CD4-positive, alpha-beta T cell treated with Interleukin-1 beta for 1 hour (primary cell): ENCODE results near the gene PIK3AP1.
A peak's percentile ranks its signal among the peaks of the same experiment; 100 is the strongest.

Source experiments
- DNase-seq, 2 donors: peaks; one replicate each; pipeline ENCODE4 v3.0.0-alpha.2; 2020 to 2022

Gene PIK3AP1

DNA sequence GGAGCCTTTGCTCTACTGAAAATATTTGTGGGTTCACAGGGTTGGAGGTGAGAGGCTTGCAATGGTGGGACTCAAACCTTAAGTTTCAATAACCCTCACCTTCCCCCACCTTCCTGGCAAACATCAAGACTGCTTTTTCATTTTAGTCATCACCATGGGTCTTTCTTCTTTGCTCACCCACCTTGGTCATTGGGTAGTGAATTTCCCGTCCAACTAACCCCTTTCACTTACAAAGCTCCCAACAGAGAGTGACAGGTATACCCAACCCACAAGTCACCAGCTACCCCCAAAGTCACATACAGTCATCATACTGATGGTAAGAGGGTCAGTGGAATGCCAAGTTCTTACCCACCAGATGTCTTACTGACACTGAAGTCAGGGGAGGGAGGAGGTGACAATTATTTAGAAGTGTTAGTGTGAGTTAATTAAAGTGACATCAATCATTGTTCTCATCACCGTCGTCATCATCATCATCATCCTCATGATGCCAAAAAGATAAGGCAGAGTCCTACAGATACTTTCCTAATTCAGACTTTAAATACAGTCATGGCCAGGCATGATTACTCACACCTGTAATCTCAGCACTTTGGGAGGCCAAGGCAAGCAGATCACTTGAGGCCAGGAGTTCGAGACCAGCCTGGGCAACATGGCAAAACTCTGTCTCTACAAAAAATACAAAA, 49.0 kb downstream of the PIK3AP1 start:
- peak in 1 of 2 donors; percentile 32 for DNase-seq

DNA sequence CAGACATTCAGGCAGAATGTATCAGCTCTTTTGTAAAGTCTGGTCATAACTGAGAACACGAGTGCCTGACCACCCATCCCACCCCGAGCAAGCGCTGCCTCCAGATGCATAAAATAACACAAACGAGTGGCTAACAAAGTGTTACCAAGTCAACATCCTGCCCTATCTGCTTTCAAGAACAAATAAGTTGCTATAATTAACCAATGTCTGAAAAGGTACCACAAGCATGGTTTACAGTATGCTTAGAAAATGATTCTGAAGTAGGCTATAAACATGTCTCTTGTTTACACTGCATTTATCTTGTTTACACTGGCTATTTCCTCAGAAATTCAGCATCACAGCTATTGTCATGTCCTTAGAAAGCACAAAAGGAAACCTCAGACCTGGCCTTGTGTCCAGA, 49.5 kb downstream of the PIK3AP1 start:
- DNase-seq, result peak; percentile 31 to 37

DNA sequence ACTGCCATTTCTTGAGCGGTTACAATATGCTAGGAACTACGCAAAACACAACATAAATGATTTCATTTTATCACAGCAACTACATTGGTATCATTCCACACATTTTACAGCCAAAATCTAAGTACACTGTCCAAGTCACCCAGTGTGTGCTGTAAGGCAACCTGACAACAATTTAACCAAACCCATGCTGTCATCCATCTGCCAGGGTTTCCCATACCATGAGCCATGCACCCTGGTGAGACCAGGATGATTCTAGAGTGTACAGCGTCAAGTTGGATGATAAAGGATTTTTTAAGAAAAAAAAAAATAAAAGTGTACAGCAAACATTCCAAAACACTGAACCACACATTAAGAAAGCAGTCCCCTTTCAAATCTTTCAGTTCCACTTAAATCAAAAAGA, 52.9 kb downstream of the PIK3AP1 start:
- DNase-seq, result no peak

DNA sequence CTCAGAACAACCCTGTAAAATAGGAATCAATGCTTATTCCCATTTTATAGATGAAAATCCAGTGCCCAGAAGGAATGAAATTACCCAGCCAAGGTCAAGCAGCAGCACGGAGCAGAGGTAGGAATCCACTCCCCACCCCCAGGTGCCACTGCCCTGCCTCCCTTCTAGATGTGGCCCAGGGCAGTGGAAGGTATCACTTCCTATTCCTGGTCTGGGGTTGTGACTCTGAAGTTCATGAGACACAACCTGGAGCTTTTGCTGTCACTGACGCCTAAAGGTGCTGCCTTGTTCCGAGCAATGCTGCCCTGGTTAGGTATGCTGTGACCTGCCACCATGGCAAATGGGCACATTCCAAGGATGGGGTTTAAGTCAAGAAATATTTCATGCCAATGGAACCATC, 53.6 kb downstream of the PIK3AP1 start:
- no peak for DNase-seq

DNA sequence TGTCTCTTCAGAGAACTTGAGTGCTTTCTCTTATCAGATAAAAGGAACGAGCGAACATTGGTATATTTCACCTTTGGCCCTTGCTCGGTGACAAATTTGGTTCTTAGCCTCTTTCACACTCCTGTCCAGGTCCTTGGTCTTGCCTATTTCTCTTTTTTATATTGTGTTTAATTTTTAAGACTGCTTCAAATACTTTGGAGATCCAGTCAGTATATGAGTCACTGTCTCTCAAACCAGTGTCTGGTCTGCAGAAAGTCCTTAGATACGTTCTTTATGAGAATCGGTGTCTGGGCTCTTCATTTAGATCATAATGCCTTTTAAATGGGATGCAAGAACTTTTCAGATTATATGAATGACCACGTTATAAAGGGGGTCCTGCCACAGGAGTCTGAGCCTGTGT, 55.0 kb downstream of the PIK3AP1 start:
- no peak for DNase-seq

DNA sequence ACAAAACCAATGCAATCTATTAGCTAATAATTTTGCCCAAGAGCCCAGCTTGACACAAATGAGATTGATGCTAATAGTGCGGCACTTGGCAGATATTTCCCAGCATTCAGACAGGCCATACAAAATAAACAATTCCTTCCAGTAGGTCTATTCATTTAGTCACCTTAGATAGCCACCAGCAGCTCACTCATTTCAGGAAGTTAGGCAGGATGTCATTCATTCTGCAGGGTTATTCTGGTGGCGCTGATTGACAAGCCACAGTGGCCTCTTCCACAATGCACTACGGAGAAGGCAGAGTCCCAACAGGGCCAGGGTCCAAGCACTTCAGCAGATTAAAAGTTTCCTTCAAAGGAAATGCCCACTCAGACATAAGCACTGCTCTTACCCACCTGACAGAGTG, 55.8 kb downstream of the PIK3AP1 start:
- DNase-seq, result no peak

DNA sequence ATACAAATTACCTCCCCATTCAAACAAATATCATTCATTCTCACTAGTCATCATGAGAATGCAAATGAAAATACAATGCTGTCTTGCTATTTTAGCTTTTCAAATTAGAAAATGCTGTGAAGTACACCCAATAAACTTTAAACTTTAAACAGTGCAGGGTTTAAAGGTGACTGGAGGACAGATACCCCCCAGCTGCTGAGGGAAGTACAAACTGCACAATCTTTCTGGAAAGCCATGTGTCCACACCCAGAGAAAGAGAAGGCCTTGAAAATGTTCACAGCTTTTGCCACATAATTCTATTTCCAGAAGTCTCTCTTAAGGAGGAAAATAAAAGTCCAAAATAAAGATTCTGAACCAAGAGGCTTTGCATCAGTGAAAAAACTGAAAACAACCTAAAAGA, 56.5 kb downstream of the PIK3AP1 start:
- no peak for DNase-seq

DNA sequence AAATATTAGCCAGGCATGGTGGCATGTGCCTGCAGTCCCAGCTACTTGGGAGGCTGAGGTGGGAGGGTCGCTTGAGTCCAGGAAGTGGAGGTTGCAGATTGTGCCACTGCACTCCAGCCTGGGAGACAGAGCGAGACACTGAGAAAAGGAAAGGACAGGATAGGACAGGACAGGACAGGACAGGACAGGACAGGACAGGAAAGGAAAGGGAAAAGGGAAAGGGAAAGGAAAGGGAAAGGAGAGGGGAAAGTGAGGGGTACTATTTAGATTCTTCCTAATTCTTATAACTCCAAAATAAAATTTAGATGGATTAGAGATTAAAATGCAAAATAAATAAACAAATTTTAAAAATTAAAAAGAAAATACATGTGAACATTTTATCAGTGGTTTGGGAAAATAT, 58.7 kb downstream of the PIK3AP1 start:
- DNase-seq, result no peak

DNA sequence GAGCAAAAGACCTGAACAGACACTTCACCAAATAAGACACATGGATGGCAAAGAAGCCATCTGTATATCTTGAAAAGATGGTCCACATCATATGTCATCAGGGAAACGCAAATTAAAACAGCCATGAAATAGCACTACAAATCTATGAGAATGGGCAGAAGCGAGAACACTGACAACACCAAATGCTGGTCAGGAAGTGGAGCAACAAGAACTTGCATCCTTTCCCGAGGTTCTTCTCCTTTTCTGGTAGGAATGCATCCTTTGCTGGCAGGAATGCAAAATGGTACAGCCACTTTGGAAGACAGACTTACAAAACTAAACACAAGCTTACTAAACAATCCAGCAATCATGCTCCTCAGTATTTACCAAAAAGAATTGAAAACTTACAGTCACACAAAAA, 60.0 kb downstream of the PIK3AP1 start:
- no peak for DNase-seq

DNA sequence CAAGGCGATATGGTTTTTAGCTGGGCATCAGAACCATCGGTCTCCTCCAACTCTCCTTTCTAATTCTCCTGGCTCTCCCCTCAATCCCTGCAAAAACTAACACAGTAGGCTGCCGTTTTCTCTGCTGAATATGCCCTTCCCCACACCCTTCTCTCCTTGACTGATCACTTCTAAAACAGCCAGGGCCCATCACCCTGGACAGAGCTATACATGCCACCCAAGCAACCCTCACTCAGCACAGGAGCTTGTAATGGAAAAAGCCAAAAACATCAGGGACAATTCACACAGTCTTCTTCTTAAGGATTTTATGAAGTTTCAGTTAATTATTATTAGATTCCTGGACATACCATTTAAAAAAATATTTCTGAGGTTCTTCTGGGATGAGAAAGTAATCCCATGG, 61.5 kb downstream of the PIK3AP1 start:
- DNase-seq, result no peak

DNA sequence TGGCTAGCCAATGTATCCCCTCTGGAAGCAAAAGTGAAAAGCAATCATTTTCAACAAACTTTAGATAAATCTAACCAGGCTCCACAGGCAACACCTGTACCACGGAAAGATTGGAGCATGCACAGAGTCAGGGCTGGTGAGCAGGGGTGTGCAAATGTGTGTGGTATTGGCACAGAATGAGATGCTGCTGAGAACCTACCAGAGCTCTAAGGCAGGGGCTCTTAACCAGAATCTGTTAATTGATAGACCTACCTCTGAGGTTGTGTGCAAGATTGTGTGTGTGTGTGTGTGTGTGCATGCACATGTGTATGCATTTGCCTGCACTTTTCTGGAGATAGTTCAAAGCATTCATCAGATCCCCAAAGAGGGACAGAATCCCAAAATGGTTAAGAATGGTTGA, 62.9 kb downstream of the PIK3AP1 start:
- no peak for DNase-seq

DNA sequence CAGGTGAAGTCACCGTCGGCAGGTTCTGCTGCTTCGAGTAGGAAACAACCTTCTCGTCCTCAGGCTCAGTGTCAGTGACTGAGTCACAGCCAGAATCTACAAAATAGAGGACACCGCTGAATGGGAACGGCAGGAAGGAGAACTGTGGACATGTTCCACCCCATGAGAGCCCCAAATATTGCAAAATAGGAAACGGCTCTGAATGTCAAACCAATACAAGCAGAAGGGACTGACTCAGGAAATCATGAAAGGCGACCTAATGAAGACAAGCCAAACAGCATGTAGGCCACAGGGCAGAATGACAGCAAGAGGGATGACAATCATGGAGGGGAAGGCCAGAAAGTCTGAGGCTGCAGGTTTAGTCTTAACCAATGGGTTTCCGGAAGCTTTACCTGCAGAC, 63.5 kb downstream of the PIK3AP1 start:
- peak in 1 of 2 donors; percentile 37 for DNase-seq

DNA sequence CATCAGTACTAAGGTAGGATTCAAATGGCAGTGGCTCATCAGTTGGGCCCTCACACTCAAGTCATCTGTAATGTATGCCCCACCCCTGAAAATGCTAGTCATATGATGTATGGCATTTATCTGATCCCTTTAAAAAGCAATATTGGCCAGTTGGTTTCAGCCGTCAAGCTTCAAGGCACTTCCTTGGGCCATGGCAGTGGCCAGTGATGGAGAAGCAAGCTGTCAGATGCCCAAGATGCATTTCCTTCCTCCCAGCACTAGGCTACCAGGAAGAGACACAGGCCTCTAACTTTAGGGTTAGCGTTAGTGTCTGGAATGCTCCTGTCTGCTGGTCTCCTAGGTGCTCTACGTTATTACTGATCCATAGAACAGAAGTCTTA, 64.1 kb downstream of the PIK3AP1 start:
- no peak for DNase-seq

DNA sequence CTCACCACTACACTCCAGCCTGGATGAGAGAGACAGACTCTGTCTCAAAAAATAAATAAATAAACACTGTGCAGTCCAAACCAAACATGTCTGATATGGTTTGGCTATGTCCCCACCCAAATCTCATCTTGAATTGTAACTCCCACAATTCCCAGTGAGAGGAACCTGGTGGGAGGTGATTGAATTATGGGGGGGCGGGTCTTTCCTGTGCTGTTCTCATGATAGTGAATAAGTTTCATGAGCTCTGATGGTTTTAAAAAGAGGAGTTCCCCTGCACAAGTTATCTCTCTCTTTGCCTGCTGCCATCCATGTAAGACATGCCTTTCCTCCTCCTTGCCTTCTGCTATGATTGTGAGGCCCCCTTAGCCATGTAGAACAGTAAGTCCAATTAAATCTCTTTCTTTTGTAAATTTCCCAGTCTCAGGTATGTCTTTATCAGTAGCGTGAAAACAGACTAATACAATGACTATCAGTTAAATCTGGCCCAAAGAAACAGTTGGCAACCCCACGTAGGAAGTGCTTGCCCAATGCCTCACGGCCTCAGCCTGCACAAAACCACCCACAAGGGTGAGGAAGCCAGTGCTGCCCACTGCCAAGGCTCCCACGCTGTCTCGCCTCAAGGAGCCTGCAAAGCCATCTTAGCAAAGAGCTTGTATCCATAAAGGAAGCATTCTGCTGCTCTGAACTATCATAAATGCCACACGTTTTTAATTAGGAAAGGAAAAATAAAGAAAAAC, 64.7 kb downstream of the PIK3AP1 start:
- no peak for DNase-seq

DNA sequence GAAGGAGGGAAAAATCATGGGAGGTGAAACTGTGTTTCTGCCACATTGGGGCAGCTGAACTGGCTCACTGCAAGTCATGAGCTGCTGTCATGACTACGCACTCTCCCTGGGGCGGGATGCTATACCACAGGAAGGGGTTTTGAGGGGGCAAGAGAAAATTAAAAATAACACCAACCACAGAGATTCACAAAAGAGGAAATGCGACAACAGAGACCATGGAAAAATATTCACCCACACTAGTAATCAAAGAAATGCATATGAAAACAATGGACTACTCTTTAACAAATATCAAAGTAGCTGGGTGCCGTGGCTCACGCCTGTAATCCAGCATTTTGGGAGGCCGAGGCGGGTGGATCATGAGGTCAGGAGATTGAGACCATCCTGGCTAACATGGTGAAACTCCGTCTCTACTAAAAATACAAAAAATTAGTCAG, 68.3 kb downstream of the PIK3AP1 start:
- peak; percentile 57 to 74 for DNase-seq

DNA sequence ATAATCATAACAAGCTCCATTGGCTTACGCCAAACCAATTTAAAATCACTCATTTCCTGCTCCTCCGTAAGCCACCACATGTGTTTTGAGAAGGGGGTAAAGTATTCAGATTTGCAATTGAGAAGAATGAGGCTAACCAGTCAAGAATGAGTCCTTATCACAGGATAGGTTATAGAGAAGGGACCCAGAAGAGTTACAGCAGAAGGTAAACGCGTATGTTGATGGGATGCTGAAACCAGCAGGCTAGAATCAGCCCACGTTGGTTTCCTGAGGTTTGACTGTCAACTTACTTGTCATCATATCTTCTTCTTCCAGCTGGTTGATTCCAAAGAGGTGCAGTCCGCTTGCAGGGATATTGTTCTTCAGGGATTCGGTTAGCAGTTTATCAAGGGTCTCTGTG, 69.4 kb downstream of the PIK3AP1 start:
- no peak for DNase-seq

DNA sequence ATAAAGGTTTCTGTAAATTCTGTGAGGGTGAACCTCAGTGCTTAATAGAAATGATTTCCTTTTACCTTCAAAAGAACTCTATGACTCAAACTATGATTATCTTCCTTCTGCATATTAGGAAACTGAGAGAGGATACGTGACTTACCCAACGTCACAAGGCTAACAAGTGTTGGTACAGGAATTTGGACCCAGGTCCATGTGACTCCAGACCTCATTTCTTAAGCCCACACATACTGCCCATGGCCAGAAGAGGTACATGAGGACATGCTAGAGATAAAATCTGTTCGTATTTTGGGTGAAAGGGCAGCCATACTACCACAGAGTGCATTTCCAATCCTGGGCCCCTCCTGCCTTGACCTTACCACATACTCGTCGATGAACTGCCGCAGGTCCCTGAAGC, 72.0 kb downstream of the PIK3AP1 start:
- DNase-seq, result no peak

DNA sequence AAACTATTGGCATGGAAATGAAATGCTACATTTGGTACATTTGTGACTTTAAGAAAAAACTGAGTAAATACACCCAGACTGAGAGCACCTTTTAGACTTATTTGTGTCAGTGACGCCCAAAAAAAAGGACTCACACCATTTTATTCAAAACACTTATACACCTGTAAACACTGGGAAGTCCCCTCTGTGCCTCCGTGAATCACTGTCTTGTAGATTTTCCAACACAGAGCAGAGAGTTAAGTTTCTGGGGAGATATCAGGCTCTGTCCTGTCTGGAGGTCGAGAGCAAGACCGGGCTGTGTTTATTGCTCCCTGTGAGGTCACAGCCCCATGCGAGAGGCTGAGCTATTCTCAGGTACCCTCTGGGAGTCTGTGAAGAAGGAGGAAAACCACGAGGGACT, 72.8 kb downstream of the PIK3AP1 start:
- DNase-seq, result no peak

DNA sequence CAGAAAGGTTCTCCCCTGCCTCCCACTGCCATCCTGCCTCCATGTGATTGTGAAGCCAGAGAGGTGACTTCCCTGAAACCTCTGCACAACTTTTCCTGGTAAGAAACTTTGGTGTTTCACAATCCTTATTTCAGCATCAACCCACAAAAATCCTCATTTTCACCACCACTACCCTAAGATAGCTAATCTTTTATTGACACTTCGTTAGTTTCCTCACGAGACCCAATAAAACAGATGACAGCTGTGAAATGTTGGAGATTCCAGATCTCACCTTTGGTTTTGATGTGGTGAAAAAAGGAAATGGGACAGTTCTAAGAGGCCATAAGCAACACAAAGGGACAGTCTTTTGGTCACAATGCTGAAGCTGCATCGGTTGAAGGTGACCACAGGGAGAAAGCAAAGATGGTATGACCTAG, 73.6 kb downstream of the PIK3AP1 start:
- DNase-seq, result no peak

DNA sequence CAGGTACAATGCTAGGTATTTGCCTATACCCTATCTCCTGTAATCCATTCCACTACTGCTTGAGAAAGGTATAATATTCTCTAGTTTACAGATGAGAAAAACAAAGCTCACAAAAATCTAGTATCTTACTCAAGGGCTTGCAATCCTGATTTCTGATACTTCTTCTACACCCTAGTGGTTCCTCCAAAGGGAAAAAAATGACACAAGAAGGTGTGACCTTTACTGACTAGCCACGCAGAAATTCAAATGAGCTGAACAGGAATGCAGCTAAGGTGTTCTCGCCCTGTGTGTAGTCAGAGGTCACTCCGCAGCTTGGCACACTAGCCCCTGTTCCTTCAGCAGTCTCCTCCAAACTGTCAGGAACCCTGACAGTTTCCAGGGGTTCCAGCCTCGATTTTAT, 74.0 kb downstream of the PIK3AP1 start:
- no peak for DNase-seq

DNA sequence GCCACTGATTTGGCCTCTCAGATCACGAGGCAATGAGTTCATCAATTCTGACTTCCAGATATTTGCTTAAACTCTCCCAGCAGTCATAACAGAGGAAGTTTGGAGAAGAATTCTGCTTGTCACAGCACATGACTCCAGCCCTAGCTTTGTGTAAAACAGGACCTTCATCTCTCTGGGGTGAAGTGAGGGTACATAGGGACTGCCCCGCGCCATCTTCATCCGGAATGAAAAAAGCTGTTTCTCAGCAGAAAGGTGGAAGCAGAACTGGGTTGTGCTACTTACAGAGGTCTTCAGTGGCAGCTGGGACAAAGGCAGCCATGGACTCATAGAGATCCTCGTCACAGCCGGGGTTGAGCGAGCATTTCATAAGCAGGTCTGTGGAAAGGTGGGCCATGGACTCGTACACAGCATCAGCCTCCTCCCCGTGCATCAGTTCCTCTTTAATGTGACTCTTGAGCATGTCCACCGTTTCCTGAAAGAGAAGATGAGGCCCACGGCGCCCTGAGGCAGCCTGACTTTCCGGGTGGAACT, 75.1 kb downstream of the PIK3AP1 start:
- DNase-seq, result peak in 1 of 2 donors; percentile 60

DNA sequence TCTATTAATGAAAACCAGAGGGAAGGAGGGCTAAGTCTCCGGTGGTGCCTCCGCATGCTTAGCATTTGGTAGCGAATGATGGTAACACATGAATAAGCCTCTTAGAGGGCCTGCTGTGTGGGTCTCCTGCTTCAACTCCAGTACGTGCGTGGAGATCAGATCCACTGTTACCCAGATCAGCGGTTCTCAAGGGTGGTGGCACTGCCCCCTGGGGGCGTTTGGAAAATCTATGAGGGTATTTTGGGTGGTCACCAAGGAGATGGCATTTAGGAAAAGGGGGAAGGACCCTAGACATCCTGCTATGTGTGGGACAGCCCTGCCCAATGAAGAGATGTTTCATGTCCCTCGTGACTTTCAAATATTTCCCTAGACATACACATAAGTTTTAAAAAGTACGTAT, 76.4 kb downstream of the PIK3AP1 start:
- no peak for DNase-seq

DNA sequence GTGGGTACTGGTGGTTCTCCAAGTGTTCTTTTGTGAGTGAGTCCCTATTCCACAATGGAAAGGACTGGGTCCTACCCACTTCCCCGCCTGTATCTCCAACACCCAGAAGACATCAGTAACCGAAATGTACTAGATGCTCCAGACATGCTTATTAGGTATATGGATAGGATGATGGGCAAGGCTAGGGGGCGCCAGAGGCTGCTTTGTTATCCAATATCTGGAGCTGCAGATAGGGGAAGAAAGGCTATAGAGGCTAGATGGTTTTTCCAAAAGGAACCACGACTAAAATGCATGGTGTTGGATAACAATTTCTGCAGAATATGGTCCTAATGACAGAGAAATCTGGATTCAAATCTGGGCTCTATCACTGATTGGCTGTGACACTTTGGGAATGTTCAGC, 77.3 kb downstream of the PIK3AP1 start:
- peak; percentile 59 to 78 for DNase-seq

DNA sequence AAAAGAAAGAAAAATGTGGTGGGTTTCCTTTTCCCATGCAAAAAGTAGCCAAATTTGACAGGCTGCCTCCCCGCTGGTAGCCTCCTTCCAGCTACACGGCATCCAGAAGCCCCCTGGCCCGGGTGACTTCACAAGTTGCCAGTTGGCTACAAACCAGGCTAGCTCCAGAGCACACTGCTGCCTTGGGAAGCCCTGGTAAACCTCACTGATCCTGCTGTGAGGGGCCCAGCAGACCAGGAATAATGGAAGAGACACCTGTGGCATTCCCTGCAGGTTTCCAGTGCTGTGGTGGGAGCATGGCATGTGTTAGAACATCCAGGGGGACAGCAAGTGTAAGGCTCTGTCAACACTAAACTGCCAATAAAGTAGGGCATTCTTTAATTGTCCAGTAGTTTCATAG, 77.8 kb downstream of the PIK3AP1 start:
- DNase-seq, result no peak
